NCI-H2227 (cell line): ENCODE measurements around the gene SUFU.
A peak's percentile ranks its signal among the peaks of the same experiment; 100 is the strongest.

ENCODE experiments used
- DNase-seq: peaks from one replicate; lab custom pipeline; 2025; ENCODE audit not compliant: unreplicated experiment; lab: John Stamatoyannopoulos, UW

SUFU gene

GRCh38 chr10:102669206-102670064, 165.7 kb downstream of the SUFU start:
- no peak for DNase-seq

- no peak for DNase-seq
Measured at GRCh38 chr10:102670065-102670670, 166.4 kb downstream of the SUFU start.

- DNase-seq = peak; percentile 62
Measured at GRCh38 chr10:102670871-102671434, 167.2 kb downstream of the SUFU start.

GRCh38 chr10:102673236-102673818, 169.6 kb downstream of the SUFU start:
- DNase-seq = peak; percentile 21

GRCh38 chr10:102673819-102674511, 170.2 kb downstream of the SUFU start:
- peak; percentile 76 for DNase-seq

GRCh38 chr10:102674566-102674965, 170.8 kb downstream of the SUFU start:
- DNase-seq = peak; percentile 20

GRCh38 chr10:102675011-102675665, 171.4 kb downstream of the SUFU start:
- DNase-seq = no peak

- peak; percentile 37 for DNase-seq
Measured at GRCh38 chr10:102675666-102676533, 172.1 kb downstream of the SUFU start.

- DNase-seq = no peak
Measured at GRCh38 chr10:102676534-102677315, 173.0 kb downstream of the SUFU start.

- no peak for DNase-seq
Measured at GRCh38 chr10:102677331-102678067, 173.7 kb downstream of the SUFU start.

- no peak for DNase-seq
Measured at GRCh38 chr10:102678068-102678400, 174.3 kb downstream of the SUFU start.

- DNase-seq = peak; percentile 70
Measured at GRCh38 chr10:102678842-102679289, 175.1 kb downstream of the SUFU start.

GRCh38 chr10:102679596-102679995, 175.8 kb downstream of the SUFU start:
- no peak for DNase-seq

GRCh38 chr10:102681696-102682095, 177.9 kb downstream of the SUFU start:
- DNase-seq = no peak

- no peak for DNase-seq
Measured at GRCh38 chr10:102682416-102682815, 178.6 kb downstream of the SUFU start.

- no peak for DNase-seq
Measured at GRCh38 chr10:102682981-102683380, 179.2 kb downstream of the SUFU start.
